ENCODE measurements around the gene CCDC126.
A peak's percentile ranks its signal among the peaks of the same experiment; 100 is the strongest.
"Not testable (repeated sequence)": the region's sequence is repeated elsewhere in the genome, so short reads cannot be mapped to it uniquely, and the experiment has no call there.

The CCDC126 gene

GRCh38 chr7:23633417-23633816, 36.2 kb downstream of the CCDC126 start:
- no peak for DNase-seq

- no peak for DNase-seq
Observed at GRCh38 chr7:23645822-23646221, 48.6 kb downstream of the CCDC126 start.

- DNase-seq = no peak
Observed at GRCh38 chr7:23653942-23654341, 56.8 kb downstream of the CCDC126 start.

- DNase-seq = no peak
Observed at GRCh38 chr7:23654508-23654907, 57.3 kb downstream of the CCDC126 start.

GRCh38 chr7:23655433-23655832, 58.3 kb downstream of the CCDC126 start:
- DNase-seq = no peak

GRCh38 chr7:23658831-23659427, 61.7 kb downstream of the CCDC126 start:
- no peak for DNase-seq

- DNase-seq = no peak
Observed at GRCh38 chr7:23661385-23661784, 64.2 kb downstream of the CCDC126 start.

GRCh38 chr7:23662124-23662983, 65.2 kb downstream of the CCDC126 start:
- no peak for DNase-seq

GRCh38 chr7:23662984-23663313, 65.8 kb downstream of the CCDC126 start:
- DNase-seq = no peak

GRCh38 chr7:23664122-23664521, 66.9 kb downstream of the CCDC126 start:
- DNase-seq = no peak

- no peak for DNase-seq
Observed at GRCh38 chr7:23672033-23672432, 74.9 kb downstream of the CCDC126 start.

- peak; percentile 12 for DNase-seq
Observed at GRCh38 chr7:23679898-23680413, 82.8 kb downstream of the CCDC126 start, which contains the start of gene FAM221A. FAM221A (plus strand) TSS chr7:23680199; CDS start chr7:23680219, 20 bp downstream.

- no peak for DNase-seq
Observed at GRCh38 chr7:23680414-23681405, 83.5 kb downstream of the CCDC126 start.

GRCh38 chr7:23684041-23684440, 86.9 kb downstream of the CCDC126 start:
- DNase-seq = not testable (repeated sequence)

- no peak for DNase-seq
Observed at GRCh38 chr7:23685731-23686130, 88.5 kb downstream of the CCDC126 start.

GRCh38 chr7:23687011-23687410, 89.8 kb downstream of the CCDC126 start:
- DNase-seq = no peak

- no peak for DNase-seq
Observed at GRCh38 chr7:23689165-23689564, 92.0 kb downstream of the CCDC126 start.

- no peak for DNase-seq
Observed at GRCh38 chr7:23691320-23691719, 94.1 kb downstream of the CCDC126 start.

GRCh38 chr7:23693224-23693623, 96.0 kb downstream of the CCDC126 start:
- no peak for DNase-seq

All from NCI-H1436 treated with DMSO at 0.1 percent for 48 hours (cell line).